ENCODE measurements around the gene DHRS13.

DNA sequence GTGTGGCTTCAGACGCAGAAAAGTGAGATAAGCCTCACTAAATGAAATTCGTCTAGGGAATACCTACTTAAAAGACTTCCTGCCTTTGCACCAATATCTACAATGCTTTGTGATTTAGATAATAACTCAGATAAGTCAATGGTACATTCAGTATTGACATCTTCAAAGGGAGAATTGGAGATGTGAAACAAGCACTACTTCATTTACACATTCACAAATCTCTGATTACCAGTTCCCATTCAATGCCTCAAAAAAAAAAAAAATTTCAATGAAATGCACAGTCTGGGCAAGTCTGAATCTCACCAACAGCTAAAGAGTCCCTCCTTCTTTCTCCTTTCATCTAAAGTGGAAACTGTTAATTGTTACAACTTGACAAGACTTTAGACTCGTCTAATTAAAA, 44.8 kb upstream of the DHRS13 start:
- TF ChIP-seq KDM1A (IDR thresholded peaks at IDR 0.05; ENCODE audit: low read depth) (no peak), POLR2A (IDR thresholded peaks at IDR 0.05; ENCODE audit: low read length) (no peak), EP300 (IDR thresholded peaks at IDR 0.05) (no peak), RFX5 (IDR thresholded peaks at IDR 0.05) (no peak), JUNB (IDR thresholded peaks at IDR 0.05) (no peak), CEBPB (IDR thresholded peaks at IDR 0.05) (no peak), BHLHE40 (IDR thresholded peaks at IDR 0.05; ENCODE audit: low read depth, low read length) (no peak), RAD21 (conservative IDR thresholded peaks at IDR 0.05 in 1 of 2, IDR thresholded peaks at IDR 0.05 in 1 of 2) (no peak), ESRRA (IDR thresholded peaks at IDR 0.05; ENCODE audit: borderline replicate concordance, low read length) (no peak), HDAC2 (IDR thresholded peaks at IDR 0.05) (no peak)
- TF ChIP-seq, protein P1, sequence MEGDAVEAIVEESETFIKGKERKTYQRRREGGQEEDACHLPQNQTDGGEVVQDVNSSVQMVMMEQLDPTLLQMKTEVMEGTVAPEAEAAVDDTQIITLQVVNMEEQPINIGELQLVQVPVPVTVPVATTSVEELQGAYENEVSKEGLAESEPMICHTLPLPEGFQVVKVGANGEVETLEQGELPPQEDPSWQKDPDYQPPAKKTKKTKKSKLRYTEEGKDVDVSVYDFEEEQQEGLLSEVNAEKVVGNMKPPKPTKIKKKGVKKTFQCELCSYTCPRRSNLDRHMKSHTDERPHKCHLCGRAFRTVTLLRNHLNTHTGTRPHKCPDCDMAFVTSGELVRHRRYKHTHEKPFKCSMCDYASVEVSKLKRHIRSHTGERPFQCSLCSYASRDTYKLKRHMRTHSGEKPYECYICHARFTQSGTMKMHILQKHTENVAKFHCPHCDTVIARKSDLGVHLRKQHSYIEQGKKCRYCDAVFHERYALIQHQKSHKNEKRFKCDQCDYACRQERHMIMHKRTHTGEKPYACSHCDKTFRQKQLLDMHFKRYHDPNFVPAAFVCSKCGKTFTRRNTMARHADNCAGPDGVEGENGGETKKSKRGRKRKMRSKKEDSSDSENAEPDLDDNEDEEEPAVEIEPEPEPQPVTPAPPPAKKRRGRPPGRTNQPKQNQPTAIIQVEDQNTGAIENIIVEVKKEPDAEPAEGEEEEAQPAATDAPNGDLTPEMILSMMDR (IDR thresholded peaks at IDR 0.05): no peak
- TF ChIP-seq, protein P2, sequence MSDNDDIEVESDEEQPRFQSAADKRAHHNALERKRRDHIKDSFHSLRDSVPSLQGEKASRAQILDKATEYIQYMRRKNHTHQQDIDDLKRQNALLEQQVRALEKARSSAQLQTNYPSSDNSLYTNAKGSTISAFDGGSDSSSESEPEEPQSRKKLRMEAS (IDR thresholded peaks at IDR 0.05): no peak
- TF ChIP-seq, protein P3, sequence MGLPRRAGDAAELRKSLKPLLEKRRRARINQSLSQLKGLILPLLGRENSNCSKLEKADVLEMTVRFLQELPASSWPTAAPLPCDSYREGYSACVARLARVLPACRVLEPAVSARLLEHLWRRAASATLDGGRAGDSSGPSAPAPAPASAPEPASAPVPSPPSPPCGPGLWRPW (IDR thresholded peaks at IDR 0.05): no peak
- TF ChIP-seq, protein P4, sequence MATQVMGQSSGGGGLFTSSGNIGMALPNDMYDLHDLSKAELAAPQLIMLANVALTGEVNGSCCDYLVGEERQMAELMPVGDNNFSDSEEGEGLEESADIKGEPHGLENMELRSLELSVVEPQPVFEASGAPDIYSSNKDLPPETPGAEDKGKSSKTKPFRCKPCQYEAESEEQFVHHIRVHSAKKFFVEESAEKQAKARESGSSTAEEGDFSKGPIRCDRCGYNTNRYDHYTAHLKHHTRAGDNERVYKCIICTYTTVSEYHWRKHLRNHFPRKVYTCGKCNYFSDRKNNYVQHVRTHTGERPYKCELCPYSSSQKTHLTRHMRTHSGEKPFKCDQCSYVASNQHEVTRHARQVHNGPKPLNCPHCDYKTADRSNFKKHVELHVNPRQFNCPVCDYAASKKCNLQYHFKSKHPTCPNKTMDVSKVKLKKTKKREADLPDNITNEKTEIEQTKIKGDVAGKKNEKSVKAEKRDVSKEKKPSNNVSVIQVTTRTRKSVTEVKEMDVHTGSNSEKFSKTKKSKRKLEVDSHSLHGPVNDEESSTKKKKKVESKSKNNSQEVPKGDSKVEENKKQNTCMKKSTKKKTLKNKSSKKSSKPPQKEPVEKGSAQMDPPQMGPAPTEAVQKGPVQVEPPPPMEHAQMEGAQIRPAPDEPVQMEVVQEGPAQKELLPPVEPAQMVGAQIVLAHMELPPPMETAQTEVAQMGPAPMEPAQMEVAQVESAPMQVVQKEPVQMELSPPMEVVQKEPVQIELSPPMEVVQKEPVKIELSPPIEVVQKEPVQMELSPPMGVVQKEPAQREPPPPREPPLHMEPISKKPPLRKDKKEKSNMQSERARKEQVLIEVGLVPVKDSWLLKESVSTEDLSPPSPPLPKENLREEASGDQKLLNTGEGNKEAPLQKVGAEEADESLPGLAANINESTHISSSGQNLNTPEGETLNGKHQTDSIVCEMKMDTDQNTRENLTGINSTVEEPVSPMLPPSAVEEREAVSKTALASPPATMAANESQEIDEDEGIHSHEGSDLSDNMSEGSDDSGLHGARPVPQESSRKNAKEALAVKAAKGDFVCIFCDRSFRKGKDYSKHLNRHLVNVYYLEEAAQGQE (IDR thresholded peaks at IDR 0.05): no peak

Measured in A549 (cell line).